Measurements from ENCODE around the gene PODXL.

DNA sequence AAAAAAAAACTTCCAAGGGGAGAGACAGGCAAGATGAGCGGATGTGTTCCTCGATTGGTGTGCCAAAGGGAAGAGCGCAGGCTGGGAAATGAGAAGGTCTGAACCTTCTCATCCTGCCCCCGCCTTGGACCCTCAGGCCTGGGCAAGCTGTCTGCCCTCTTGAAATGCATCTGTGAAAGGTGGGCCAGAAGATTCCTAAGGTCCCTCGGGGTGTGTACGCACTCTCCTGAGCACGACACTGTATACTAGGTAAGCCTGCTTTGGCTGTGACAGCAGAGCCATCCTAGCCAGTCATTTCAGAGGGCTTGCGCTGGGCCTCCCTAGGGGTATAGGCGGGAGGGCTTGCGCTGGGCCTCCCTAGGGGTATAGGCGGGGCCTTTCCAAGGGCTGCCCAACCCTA, 26.8 kb downstream of the PODXL start:
- TF ChIP-seq, protein P1, sequence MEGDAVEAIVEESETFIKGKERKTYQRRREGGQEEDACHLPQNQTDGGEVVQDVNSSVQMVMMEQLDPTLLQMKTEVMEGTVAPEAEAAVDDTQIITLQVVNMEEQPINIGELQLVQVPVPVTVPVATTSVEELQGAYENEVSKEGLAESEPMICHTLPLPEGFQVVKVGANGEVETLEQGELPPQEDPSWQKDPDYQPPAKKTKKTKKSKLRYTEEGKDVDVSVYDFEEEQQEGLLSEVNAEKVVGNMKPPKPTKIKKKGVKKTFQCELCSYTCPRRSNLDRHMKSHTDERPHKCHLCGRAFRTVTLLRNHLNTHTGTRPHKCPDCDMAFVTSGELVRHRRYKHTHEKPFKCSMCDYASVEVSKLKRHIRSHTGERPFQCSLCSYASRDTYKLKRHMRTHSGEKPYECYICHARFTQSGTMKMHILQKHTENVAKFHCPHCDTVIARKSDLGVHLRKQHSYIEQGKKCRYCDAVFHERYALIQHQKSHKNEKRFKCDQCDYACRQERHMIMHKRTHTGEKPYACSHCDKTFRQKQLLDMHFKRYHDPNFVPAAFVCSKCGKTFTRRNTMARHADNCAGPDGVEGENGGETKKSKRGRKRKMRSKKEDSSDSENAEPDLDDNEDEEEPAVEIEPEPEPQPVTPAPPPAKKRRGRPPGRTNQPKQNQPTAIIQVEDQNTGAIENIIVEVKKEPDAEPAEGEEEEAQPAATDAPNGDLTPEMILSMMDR (conservative IDR thresholded peaks at IDR 0.05 in 1 of 2, IDR thresholded peaks at IDR 0.05 in 1 of 2; ENCODE audit: extremely low read depth in 1 of 2, insufficient read depth in 1 of 2, low read depth in 1 of 2, low read length in 2 of 2): no peak
- TF ChIP-seq EZH2 (IDR thresholded peaks at IDR 0.05; ENCODE audit: borderline replicate concordance, low read length): no peak

All from mammary epithelial cell (primary cell).